ENCODE data around the gene VCX3A. TPM values are rescaled to one million over a fixed set of nuclear protein-coding genes. Genes with fewer than 3 reads are reported as not detected.
"Not testable (repeated sequence)": the region's sequence is repeated elsewhere in the genome, so short reads cannot be mapped to it uniquely, and the experiment has no call there.

VCX3A gene
- not detected in 2 replicates for total RNA-seq

GRCh38 chrX:6535018-6535417 is at the start of gene VCX3A:
VCX3A (minus strand) TSS chrX:6535118; CDS start chrX:6534497, 621 bp downstream.
- not testable (repeated sequence) for DNase-seq

- no peak for DNase-seq
Observed at GRCh38 chrX:6574762-6575161, 39.8 kb upstream of the VCX3A start.

- DNase-seq = no peak
Observed at GRCh38 chrX:6568031-6568430, 33.1 kb upstream of the VCX3A start.

- no peak for DNase-seq
Observed at GRCh38 chrX:6558979-6559378, 24.1 kb upstream of the VCX3A start.

GRCh38 chrX:6557690-6558089 is 22.8 kb upstream of the VCX3A start:
- DNase-seq = no peak

GRCh38 chrX:6550999-6551398 is 16.1 kb upstream of the VCX3A start:
- DNase-seq = no peak

- no peak for DNase-seq
Observed at GRCh38 chrX:6545712-6546111, 10.8 kb upstream of the VCX3A start.

GRCh38 chrX:6526564-6527136 is 8.3 kb downstream of the VCX3A start:
- DNase-seq = no peak

- no peak for DNase-seq
Observed at GRCh38 chrX:6517376-6517775, 17.5 kb downstream of the VCX3A start.

- no peak for DNase-seq
Observed at GRCh38 chrX:6506444-6506843, 28.5 kb downstream of the VCX3A start.

- no peak for DNase-seq
Observed at GRCh38 chrX:6505960-6506359, 29.0 kb downstream of the VCX3A start.

- DNase-seq = no peak
Observed at GRCh38 chrX:6500719-6501118, 34.2 kb downstream of the VCX3A start.

- no peak for DNase-seq
Observed at GRCh38 chrX:6498324-6498723, 36.6 kb downstream of the VCX3A start.

All from dermis blood vessel endothelial cell (primary cell).